Naive thymus-derived CD8-positive, alpha-beta T cell (primary cell): ENCODE results near the gene ZNF689. TPM values are rescaled to one million over a fixed set of nuclear protein-coding genes. Genes with fewer than 3 reads are reported as not detected.
"Not testable (repeated sequence)": the region's sequence is repeated elsewhere in the genome, so short reads cannot be mapped to it uniquely, and the experiment has no call there.

ENCODE experiments used
- ATAC-seq, 2 donors: fragments of 150-1000 bp; cut with Tn5 transposase in 1 of 2; sonication (Bioruptor Pico), chemical (Tn5 transposase) in 1 of 2; 1 replicate in 1 of 2; 2 replicates in 1 of 2; pipeline ENCODE4 v1.10.0; 2021; ENCODE audit warnings: mild to moderate bottlenecking in 2 of 2, moderate library complexity in 2 of 2
- POLR2A ChIA-PET: fragments of 350-600 bp; sonication (Branson Sonifier 250); formaldehyde crosslinking; loops from one replicate; lab custom pipeline; 2021; ENCODE audit warnings: antibody characterized with exemption; lab: Charles Lee
- DNase-seq, 10 donors: peaks; one replicate each; pipeline versions ENCODE4 v3.0.0 to v3.0.0-alpha.2; 2020 to 2022
- H3K27ac Mint-ChIP-seq, 10 donors: one replicate each; pipeline ENCODE4 v1.8.0; 2020 to 2022; ENCODE audit warnings: mild to moderate bottlenecking in 10 of 10, mixed read lengths in 10 of 10, moderate library complexity in 4 of 10, inconsistent platforms in 1 of 10
- H3K27me3 Mint-ChIP-seq, 5 donors: one replicate each; pipeline ENCODE4 v1.8.0; 2021 to 2022; ENCODE audit warnings: mixed read lengths in 5 of 5
- H3K36me3 Mint-ChIP-seq, 3 donors: one replicate each; pipeline ENCODE4 v1.8.0; 2020 to 2022; ENCODE audit warnings: mixed read lengths in 3 of 3, mild to moderate bottlenecking in 2 of 3, inconsistent platforms in 1 of 3
- H3K4me1 Mint-ChIP-seq, 4 donors: one replicate each; pipeline ENCODE4 v1.8.0; 2021 to 2022; ENCODE audit warnings: mixed read lengths in 4 of 4
- H3K4me3 Mint-ChIP-seq, 10 donors: one replicate each; pipeline ENCODE4 v1.8.0; 2020 to 2022; ENCODE audit warnings: mild to moderate bottlenecking in 10 of 10, mixed read lengths in 10 of 10, moderate library complexity in 6 of 10, inconsistent platforms in 1 of 10
- H3K9me3 Mint-ChIP-seq, 9 donors: one replicate each; pipeline ENCODE4 v1.8.0; 2020 to 2022; ENCODE audit warnings: mixed read lengths in 9 of 9, mild to moderate bottlenecking in 3 of 9, inconsistent platforms in 1 of 9, moderate library complexity in 1 of 9
- polyA plus RNA-seq, 3 donors: library from polyadenylated mRNA; unstranded; fragments of 300-500 nt; fragmentation: Illumina TruSeq; gene quantifications; one replicate each; pipeline ENCODE4 v1.2.3, GENCODE V29; 2021
- total RNA-seq, 8 experiments: library from RNA in 2 of 8; stranded (reverse) in 2 of 8; gene quantifications; one replicate each; pipeline ENCODE4 v1.2.3 and lab custom pipeline; 2021 to 2026

Gene ZNF689
- total and polyA plus RNA-seq, 5 experiments from 2014 or later: 7.7 to 13.7 (median 11.0) TPM

DNA sequence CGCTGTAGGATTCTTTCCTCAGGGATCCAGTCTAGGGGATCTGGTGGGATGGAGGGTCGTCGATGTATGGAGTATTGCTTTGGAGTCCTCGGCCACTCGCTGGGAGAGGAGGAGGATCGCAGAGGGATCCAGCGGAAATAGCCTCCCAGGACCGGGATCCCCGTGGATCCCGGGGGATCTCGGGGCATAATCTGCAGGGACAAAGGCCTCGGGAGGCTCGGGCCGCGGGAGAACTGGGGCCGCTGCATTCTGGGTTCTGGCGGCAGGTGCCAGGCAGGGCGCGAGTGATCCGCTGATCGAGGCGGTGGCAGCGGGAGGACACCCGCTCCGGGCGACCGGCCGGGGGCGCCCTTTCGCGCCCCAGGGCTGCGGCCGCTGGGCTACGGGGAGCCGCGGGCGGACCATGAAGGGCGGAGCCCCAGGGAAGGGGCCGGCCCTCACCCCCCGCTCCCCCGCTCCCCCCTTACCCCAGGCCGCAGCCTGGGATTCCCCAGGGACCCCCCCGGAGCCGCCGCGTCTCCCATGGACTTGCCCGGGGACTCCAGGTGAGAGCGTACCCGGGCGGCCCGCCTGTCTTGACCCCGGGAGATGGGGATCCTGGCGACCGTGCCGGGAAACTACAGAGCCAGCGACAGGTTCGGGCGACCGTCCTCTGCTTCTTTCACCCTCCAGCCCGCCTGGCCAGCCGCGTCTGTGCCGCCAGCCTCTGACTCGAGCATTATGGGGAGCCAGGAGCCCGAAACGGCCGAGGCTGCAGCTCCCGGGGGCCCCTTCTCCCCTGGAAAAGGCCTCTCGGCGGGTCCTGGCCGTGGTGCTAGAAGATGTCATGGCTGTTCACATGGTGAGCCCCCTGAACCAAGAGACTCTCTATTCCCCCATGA lies 41.2 kb upstream of the ZNF689 start:
- H3K36me3 Mint-ChIP-seq: peaks cover 0 to 33% (median 6%) of the 10 kb centered on the region in 3 donors
- DNase-seq (peak; percentile 59 to 81 (median 68)), ATAC-seq (peak; percentile 60 to 62)
- H3K27me3 Mint-ChIP-seq: no peaks in the 10 kb centered on the region
- peak overlapping the region; percentile 97 to 100 (median 99) for H3K4me3 Mint-ChIP-seq
- peak overlapping the region; percentile 95 to 100 (median 98) for H3K27ac Mint-ChIP-seq
- H3K9me3 Mint-ChIP-seq: no peaks in the 10 kb centered on the region
- POLR2A ChIA-PET: interaction anchor here (0.6 to 4.0 kb wide), 16 partner anchors 9 to 233 kb away, joined by 3 to 71 read pairs (median 8); partner anchors contain the start of genes FBRS, PHKG2, SRCAP and ZNF688
- peaks cover 17 to 35% (median 31%) of the 10 kb centered on the region in 4 donors for H3K4me1 Mint-ChIP-seq

DNA sequence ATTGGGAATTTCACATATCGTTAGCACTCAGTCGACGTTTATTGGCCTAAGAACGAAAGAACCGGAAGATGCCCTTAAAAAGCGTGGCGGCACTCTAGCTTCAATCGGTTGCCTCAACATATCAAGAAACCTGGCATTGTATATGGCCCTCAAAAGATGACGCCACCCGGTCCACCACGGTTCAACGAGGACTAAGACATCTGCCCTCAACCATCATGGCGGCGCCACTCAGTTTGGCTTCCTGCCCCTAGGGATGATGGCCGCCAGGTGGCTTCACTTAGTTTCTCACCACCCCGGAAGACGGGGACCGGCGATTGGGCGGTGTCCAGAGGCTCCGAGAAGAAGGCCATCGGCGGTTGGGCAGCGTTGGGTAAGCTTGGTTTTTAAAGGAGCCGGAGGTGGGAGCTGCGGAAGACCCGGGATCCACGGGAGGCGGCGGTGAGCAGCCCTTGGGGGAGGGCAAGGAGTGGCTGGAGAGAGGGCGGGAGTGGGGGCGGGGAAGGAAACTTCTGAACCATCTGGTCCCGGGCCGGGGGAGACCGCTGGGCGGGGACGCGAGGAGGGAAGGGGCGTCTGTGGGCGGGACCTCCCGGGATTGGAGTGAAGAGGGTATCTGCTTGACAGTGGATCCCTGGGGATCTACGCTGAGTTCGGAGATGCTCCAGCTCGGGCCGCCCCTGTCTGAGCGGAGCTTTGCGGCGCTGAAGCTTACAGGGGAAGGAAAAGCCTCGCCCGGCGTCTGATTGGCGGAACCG lies 40.4 kb upstream of the ZNF689 start, which contains the start of gene PRR14:
PRR14 (plus strand) TSS at position 592 of the 755 bp plus-strand sequence. CDS start 686 bp downstream, outside the sequence.
- Mint-ChIP-seq H3K4me1 (peaks cover 17 to 35% (median 29%) of the 10 kb centered on the region in 4 donors), H3K4me3 (peak within 1 kb of the TSS; percentile 97 to 100 (median 99)), H3K27ac (peak within 1 kb of the TSS; percentile 95 to 100 (median 98)), H3K36me3 (peaks cover 0 to 25% (median 3%) of the 10 kb centered on the region in 3 donors), H3K9me3 (no peaks in the 10 kb centered on the region), H3K27me3 (no peaks in the 10 kb centered on the region)
- peak; percentile 87 to 99 (median 96) for DNase-seq
- peak; percentile 87 to 90 for ATAC-seq
- POLR2A ChIA-PET: interaction anchor here (0.6 to 4.0 kb wide), 22 partner anchors 9 to 853 kb away, joined by 3 to 71 read pairs (median 6); partner anchors contain the start of genes DCTPP1, FBRS, PHKG2 and SEPHS2

DNA sequence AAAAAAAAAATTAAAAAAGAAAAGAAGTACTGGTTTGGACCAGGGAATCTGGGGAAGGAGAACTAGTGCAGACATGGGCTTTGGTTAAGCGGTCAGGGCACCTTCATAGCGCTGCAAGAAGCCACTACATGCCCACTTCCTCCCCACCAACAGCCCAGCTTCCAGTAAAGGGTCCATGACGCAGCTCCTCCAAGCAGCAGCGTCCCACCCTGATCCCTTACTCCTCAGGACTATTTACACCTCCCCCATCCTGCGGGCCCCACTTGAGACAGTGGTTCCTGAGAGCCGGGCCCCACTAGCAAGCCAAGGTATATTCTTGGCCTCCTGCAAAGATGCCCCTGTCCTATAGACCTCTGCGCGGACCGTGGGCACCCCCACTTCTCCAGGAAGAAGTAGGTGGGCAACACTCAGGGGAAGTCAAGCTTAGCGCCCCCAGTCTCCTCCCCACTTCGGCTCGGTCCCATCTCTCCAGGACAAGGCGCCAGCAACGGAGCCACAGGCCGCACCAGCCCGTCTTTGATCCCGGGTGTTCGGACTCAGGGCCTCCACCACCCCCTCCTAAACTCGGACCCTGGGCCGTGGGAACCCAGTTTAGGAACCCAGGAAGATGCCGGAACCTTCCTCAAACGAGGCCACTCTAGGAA lies 39.7 kb upstream of the ZNF689 start:
- Mint-ChIP-seq H3K36me3 (peaks cover 0 to 19% (median 0%) of the 10 kb centered on the region in 3 donors), H3K9me3 (no peaks in the 10 kb centered on the region), H3K4me3 (peak overlapping the region; percentile 97 to 100 (median 99)), H3K27me3 (no peaks in the 10 kb centered on the region), H3K27ac (peak overlapping the region; percentile 95 to 100 (median 98)), H3K4me1 (peaks cover 15 to 35% (median 28%) of the 10 kb centered on the region in 4 donors)
- DNase-seq: peak in 6 of 10 donors; percentile 24 to 73 (median 46)
- POLR2A ChIA-PET: interaction anchor here (0.6 to 4.0 kb wide), 25 partner anchors 10 to 853 kb away, joined by 3 to 71 read pairs (median 5); partner anchors contain the start of genes DCTPP1, FBRS, PHKG2 and SEPHS2
- peak; percentile 1 to 5 for ATAC-seq

DNA sequence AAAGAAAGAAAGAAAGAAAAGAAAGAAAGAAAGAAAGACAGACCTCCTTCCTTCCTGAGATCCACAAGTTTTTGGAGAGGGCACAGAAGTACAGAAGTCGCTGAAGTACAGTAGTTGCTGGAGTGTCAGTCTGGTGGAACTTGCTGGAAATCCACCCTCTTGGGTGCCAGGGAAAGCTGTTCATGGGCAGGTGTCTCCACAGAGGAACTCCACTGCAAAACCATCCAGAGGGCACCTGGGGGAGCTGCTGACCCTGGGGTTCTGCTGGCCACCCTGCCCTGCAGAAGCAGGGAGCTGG lies 37.0 kb upstream of the ZNF689 start:
- H3K4me1 Mint-ChIP-seq: peaks cover 8 to 25% (median 21%) of the 10 kb centered on the region in 4 donors
- H3K9me3 Mint-ChIP-seq: no peaks in the 10 kb centered on the region
- H3K27ac Mint-ChIP-seq: no peak overlapping the region
- peaks cover 0 to 2% (median 0%) of the 10 kb centered on the region in 3 donors for H3K36me3 Mint-ChIP-seq
- H3K27me3 Mint-ChIP-seq: peaks cover 0 to 1% (median 0%) of the 10 kb centered on the region in 5 donors
- POLR2A ChIA-PET: interaction anchor here (0.7 kb wide), 1 partner anchor 77 kb away, joined by 7 read pairs; no protein-coding TSS in a partner anchor
- ATAC-seq (no peak), DNase-seq (no peak)
- peak overlapping the region in 1 of 10 donors; percentile 34 for H3K4me3 Mint-ChIP-seq

DNA sequence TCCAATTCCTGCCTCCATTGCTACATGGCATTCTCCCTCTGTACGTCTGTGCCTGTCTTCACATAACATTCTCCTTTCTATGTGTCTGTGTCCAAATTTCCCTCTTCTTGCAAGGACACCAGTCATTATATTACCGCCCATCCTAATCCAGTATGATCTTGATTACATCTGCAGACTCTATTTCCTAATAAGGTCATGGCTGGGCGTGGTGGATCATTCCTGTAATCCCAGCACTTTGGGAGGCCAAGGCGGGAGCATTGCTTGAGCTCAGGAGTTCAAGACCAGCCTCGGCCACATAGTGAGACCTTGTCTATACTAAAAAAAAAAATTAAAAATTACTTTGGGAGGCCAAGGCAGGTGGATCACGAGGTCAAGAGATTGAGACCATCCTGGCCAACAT lies 35.5 kb upstream of the ZNF689 start:
- H3K4me1 Mint-ChIP-seq: peaks cover 2 to 15% (median 13%) of the 10 kb centered on the region in 4 donors
- no peak for ATAC-seq
- peaks cover 0 to 1% (median 0%) of the 10 kb centered on the region in 5 donors for H3K27me3 Mint-ChIP-seq
- no peaks in the 10 kb centered on the region for H3K36me3 Mint-ChIP-seq
- POLR2A ChIA-PET: interaction anchor here (0.6 kb wide), 1 partner anchor 9 kb away, joined by 5 read pairs; no protein-coding TSS in a partner anchor
- H3K27ac Mint-ChIP-seq: no peak overlapping the region
- DNase-seq: no peak
- no peak overlapping the region for H3K4me3 Mint-ChIP-seq
- no peaks in the 10 kb centered on the region for H3K9me3 Mint-ChIP-seq

DNA sequence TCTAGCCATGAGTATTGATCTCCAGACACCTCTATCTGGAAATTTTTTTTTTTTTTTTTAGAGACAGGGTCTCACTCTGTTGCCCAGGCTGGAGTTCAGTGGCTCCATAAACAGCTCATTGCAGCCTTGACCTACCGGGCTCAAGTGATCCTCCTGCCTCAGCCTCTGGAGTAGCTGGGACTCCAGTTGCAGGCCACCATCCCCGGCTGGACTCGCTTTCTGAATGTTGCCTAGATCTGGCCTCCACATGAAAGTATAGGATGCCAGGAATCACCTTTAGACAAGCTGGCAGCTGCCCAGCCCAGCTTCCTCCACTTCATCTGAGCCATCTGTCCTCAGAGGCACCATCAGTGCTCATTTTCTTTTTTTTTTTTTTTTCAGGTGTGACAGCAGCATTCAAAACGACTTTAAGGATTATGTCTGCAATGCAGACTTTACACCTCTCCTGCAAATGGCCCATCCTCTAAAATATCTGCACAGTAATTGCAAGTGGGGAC lies 34.2 kb upstream of the ZNF689 start:
- peaks cover 0 to 1% (median 0%) of the 10 kb centered on the region in 5 donors for H3K27me3 Mint-ChIP-seq
- H3K9me3 Mint-ChIP-seq: no peaks in the 10 kb centered on the region
- no peak overlapping the region for H3K4me3 Mint-ChIP-seq
- no peak for ATAC-seq
- POLR2A ChIA-PET: interaction anchor here (0.6 to 1.0 kb wide), 5 partner anchors 12 to 636 kb away, joined by 3 to 6 read pairs (median 4); partner anchors contain the start of gene ZNF764
- no peak overlapping the region for H3K27ac Mint-ChIP-seq
- DNase-seq: no peak
- no peaks in the 10 kb centered on the region for H3K36me3 Mint-ChIP-seq
- H3K4me1 Mint-ChIP-seq: peaks cover 0 to 4% (median under 1%) of the 10 kb centered on the region in 4 donors

DNA sequence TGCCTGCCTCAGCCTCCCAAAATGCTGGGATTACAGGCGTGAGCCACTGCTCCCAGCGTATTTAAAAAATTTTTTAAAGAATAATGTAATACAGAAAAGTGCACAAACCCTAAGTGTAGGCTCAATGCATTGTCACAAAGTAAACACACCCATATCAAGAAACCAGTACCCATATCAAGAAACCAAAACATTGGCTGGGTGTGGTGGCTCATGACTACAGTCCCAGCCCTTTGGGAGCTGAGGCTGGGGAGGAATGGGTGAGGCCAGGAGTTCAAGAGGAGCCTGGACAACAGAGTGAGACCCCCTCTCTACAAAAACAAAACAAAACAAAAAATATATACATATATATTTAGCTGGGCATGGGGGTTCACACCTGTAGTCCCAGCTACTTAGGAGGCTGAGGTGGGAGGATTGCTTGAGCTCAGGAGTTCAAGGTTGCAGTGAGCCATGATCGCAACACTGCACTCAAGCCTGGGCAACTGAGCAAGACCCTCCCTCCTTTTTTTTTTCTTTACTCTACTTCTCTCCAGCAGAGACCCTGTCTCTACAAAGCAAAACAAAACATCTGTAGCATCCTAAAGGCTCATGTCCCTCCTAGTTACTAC lies 31.3 kb upstream of the ZNF689 start:
- ATAC-seq: no peak
- Mint-ChIP-seq H3K27ac (no peak overlapping the region), H3K36me3 (no peaks in the 10 kb centered on the region)

DNA sequence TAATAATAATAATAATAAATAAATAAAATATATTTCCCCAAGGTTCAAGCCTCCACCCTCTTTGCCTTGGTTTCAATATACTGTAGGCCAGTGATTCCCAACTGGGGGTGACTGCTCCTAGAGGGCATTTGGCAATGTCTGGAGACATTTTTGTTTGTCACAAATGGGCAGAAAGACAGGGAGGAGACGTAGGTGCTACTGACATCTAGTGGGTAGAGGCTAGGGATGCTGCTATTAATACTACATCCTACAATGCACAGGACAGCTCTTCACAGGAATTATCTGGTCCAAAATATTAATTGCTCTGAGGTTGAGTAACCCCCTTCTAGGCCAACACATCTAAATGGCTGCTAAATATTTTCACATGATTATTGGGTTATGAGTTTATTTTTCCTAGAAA lies 27.8 kb upstream of the ZNF689 start:
- Mint-ChIP-seq H3K4me3 (no peak overlapping the region), H3K27ac (peak overlapping the region in 3 of 10 donors; percentile 22 to 77 (median 60)), H3K36me3 (no peaks in the 10 kb centered on the region), H3K27me3 (no peaks in the 10 kb centered on the region), H3K4me1 (peaks cover 10 to 21% (median 17%) of the 10 kb centered on the region in 4 donors), H3K9me3 (no peaks in the 10 kb centered on the region)
- no peak for ATAC-seq
- peak in 2 of 10 donors; percentile 14 to 27 for DNase-seq
- POLR2A ChIA-PET: interaction anchor here (0.7 kb wide), 1 partner anchor 108 kb away, joined by 3 read pairs; no protein-coding TSS in a partner anchor

More for the DNA sequence above, 31.3 kb upstream of the ZNF689 start:
- Mint-ChIP-seq H3K4me3 (no peak overlapping the region), H3K27me3 (peaks cover 0 to 1% (median 0%) of the 10 kb centered on the region in 5 donors), H3K4me1 (no peaks in the 10 kb centered on the region), H3K9me3 (no peaks in the 10 kb centered on the region)
- POLR2A ChIA-PET: interaction anchor here (0.6 kb wide), 1 partner anchor 54 kb away, joined by 3 read pairs; no protein-coding TSS in a partner anchor
- no peak for DNase-seq

DNA sequence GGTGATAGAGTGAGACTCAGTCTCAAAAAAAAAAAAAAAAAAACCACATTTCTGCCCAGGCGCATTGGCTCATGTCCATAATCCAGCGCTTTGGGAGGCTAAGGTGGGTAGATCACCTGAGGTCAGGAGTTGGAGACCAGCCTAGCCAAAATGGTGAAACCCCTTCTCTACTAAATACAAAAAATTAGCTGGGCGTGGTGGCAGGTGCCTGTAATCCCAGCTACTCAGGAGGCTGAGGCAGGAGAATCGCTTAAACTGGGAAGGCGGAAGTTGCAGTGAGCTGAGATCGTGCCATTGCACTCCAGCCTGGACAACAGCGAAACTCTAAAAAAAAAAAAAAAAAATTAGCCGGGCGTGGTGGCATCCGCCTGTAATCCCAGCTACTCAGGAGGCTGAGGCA lies 26.9 kb upstream of the ZNF689 start:
- not testable (repeated sequence) for H3K27ac Mint-ChIP-seq, H3K36me3 Mint-ChIP-seq, H3K27me3 Mint-ChIP-seq, ATAC-seq, DNase-seq, H3K9me3 Mint-ChIP-seq, H3K4me3 Mint-ChIP-seq
- H3K4me1 Mint-ChIP-seq: peaks cover 10 to 21% (median 17%) of the 10 kb centered on the region in 4 donors
- POLR2A ChIA-PET: interaction anchor here (0.6 to 1.3 kb wide), 6 partner anchors 8 to 162 kb away, joined by 3 to 6 read pairs (median 4); partner anchors contain the start of gene ZNF688

DNA sequence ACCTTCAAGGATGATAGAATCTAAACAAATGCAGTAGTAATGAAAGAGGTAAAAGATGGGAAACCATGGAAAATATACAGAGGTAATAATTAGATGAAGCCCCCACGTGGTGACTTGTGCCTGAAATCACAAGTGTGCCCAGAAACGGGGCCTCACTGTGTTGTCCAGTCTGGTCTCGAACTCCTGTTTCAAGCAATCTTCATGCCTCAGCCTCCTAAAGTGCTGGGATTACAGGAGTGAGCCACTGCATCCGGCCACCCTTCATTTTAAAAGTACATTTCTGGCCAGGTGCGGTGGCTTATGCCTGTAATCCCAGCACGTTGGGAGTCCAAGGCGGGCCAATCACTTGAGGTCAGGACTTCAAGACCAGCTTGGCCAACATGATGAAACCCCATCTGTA lies 26.4 kb upstream of the ZNF689 start:
- Mint-ChIP-seq H3K9me3 (no peaks in the 10 kb centered on the region), H3K27me3 (no peaks in the 10 kb centered on the region), H3K4me3 (no peak overlapping the region), H3K4me1 (peaks cover 10 to 21% (median 17%) of the 10 kb centered on the region in 4 donors), H3K36me3 (no peaks in the 10 kb centered on the region), H3K27ac (peak overlapping the region in 1 of 10 donors; percentile 54)
- ATAC-seq (no peak), DNase-seq (no peak)
- POLR2A ChIA-PET: interaction anchor here (0.5 to 1.3 kb wide), 7 partner anchors 9 to 161 kb away, joined by 3 to 6 read pairs (median 5); partner anchors contain the start of genes FBRS and ZNF688

DNA sequence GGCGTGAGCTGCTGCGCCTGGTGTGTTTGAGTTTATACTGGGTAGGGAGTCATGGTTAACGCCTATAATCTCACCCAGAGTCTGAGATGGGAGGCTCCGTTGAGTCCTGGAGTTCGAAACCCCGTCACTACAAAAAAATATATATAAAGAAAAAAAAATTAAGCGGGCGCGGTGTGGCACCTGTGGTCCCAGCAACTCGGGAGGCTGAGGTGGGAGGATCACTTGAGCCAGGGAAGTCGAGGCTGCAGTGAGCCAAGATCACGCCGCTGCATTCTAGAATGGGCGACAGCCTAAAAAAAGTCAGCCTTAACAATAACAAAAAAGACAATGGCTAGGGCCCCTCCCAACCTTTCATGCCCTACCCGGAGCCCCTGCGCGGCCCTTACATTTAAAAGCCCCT lies 23.3 kb upstream of the ZNF689 start:
- DNase-seq (no peak), ATAC-seq (no peak)
- Mint-ChIP-seq H3K9me3 (no peaks in the 10 kb centered on the region), H3K4me1 (peaks cover 14 to 25% (median 22%) of the 10 kb centered on the region in 4 donors), H3K27me3 (no peaks in the 10 kb centered on the region), H3K4me3 (peak overlapping the region; percentile 85 to 99 (median 94)), H3K27ac (peak overlapping the region; percentile 93 to 99 (median 98)), H3K36me3 (no peaks in the 10 kb centered on the region)
- POLR2A ChIA-PET: interaction anchor here (0.5 to 3.6 kb wide), 15 partner anchors 17 to 546 kb away, joined by 3 to 21 read pairs (median 5); partner anchors contain the start of genes DCTPP1, FBRS, FUS and PRR14
